Kidney epithelial cell (primary cell): ENCODE data around the gene DSP. TPM values are rescaled to one million over a fixed set of nuclear protein-coding genes. Genes with fewer than 3 reads are reported as not detected.

Source experiments
- DNase-seq: peaks from one replicate; pipeline ENCODE4 v3.0.0-alpha.2; 2010; ENCODE audit warnings: low read depth
- H3K27me3 ChIP-seq: 2 replicates; pipeline ENCODE4 v1.6.0; 2011; ENCODE audit warnings: low read length; ENCODE audit not compliant: control insufficient read depth, insufficient read depth
- H3K36me3 ChIP-seq: 2 replicates; pipeline ENCODE4 v1.5.1; 2011; ENCODE audit warnings: low read length; ENCODE audit not compliant: control insufficient read depth, insufficient read depth
- H3K4me3 ChIP-seq: 2 replicates; pipeline ENCODE4 v1.5.1; 2011; ENCODE audit warnings: low read depth, mild to moderate bottlenecking, control low read depth, low read length
- total RNA-seq: library from RNA; depleted of rRNA; stranded (reverse); fragments of >200 nt; gene quantifications from 2 replicates; pipeline ENCODE4 v1.2.3, GENCODE V29; 2015
- TF ChIP-seq, protein P1 (sequence below): IDR thresholded peaks from 2 replicates; pipeline ENCODE4 v1.5.1; 2011; ENCODE audit warnings: mild to moderate bottlenecking, moderate library complexity, low read length, control low read depth, inconsistent platforms; ENCODE audit not compliant: insufficient read depth, poor library complexity, severe bottlenecking

DSP gene
- total RNA-seq, 1 donor from 2014 or later = 220 TPM

GRCh38 chr6:7566107-7566506 lies 24.6 kb downstream of the DSP start:
- TF ChIP-seq, protein P1, sequence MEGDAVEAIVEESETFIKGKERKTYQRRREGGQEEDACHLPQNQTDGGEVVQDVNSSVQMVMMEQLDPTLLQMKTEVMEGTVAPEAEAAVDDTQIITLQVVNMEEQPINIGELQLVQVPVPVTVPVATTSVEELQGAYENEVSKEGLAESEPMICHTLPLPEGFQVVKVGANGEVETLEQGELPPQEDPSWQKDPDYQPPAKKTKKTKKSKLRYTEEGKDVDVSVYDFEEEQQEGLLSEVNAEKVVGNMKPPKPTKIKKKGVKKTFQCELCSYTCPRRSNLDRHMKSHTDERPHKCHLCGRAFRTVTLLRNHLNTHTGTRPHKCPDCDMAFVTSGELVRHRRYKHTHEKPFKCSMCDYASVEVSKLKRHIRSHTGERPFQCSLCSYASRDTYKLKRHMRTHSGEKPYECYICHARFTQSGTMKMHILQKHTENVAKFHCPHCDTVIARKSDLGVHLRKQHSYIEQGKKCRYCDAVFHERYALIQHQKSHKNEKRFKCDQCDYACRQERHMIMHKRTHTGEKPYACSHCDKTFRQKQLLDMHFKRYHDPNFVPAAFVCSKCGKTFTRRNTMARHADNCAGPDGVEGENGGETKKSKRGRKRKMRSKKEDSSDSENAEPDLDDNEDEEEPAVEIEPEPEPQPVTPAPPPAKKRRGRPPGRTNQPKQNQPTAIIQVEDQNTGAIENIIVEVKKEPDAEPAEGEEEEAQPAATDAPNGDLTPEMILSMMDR = no peak
- H3K36me3 ChIP-seq = peaks cover 3% of the 10 kb centered on the region

GRCh38 chr6:7566617-7567173 lies 25.2 kb downstream of the DSP start:
- TF ChIP-seq, protein P1 = no peak
- Histone ChIP-seq H3K36me3 (peaks cover 3% of the 10 kb centered on the region), H3K27me3 (no peaks in the 10 kb centered on the region), H3K4me3 (no peak overlapping the region)
- DNase-seq = no peak

More at GRCh38 chr6:7566107-7566506, 24.6 kb downstream of the DSP start:
- no peaks in the 10 kb centered on the region for H3K27me3 ChIP-seq
- H3K4me3 ChIP-seq = no peak overlapping the region
- DNase-seq = no peak

GRCh38 chr6:7568021-7568420 lies 26.6 kb downstream of the DSP start:
- no peak overlapping the region for H3K4me3 ChIP-seq
- H3K27me3 ChIP-seq = no peaks in the 10 kb centered on the region
- TF ChIP-seq, protein P1 = no peak
- DNase-seq = no peak
- H3K36me3 ChIP-seq = peaks cover 3% of the 10 kb centered on the region

GRCh38 chr6:7569082-7569481 lies 27.6 kb downstream of the DSP start:
- TF ChIP-seq, protein P1 = no peak

DNA sequence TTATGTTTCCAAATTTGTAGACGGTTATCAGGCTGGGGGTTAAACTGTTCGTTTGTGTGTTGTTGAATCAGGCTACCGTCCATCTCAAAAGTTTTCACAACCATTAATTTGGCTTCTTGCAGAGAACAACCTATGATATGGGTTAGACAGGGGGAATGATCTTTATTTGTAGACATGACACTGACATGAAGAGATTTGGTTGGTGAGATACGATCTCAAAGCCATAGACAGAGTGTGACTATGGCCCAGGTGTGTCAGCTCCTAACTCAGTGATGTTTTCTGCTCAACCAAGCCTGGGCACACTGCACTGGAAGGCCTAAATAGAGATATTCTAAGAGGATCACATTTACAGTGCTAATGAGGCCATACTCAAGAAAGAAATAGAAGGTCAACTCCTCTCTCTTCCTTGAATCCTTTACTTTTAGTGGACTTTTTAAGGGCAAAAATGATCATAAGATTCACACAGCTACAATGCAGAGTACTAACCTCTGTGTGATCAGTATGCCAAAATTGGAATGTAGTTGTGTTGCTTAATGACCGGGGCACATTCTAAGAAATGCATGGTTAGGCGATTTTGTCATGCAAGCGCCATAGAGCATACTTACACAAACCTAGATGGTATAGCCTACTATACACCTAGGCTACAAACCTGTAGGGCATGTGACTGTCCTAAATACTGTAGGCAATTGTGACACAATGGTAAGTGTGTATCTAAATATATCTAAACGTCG lies 30.9 kb downstream of the DSP start:
- TF ChIP-seq, protein P1 = no peak
- Histone ChIP-seq H3K27me3 (no peaks in the 10 kb centered on the region), H3K36me3 (peaks cover 4% of the 10 kb centered on the region), H3K4me3 (no peak overlapping the region)
- no peak for DNase-seq

More at GRCh38 chr6:7569082-7569481, 27.6 kb downstream of the DSP start:
- Histone ChIP-seq H3K4me3 (no peak overlapping the region), H3K36me3 (peaks cover 3% of the 10 kb centered on the region), H3K27me3 (no peaks in the 10 kb centered on the region)
- no peak for DNase-seq

DNA sequence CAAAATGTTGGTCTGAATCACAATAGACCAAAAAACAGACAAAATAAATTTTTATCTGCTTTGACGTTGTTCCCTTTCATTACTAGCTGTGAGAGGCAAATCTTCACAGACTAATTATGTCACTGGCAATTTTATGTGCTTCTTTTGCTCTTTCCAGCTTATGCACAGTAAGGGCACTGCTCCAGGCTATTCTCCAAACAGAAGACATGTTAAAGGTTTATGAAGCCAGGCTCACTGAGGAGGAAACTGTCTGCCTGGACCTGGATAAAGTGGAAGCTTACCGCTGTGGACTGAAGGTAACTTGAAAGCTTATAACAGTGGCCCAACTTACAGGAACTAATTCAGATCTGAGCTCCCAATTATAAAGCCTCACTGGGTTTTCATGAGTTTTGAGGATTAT lies 33.0 kb downstream of the DSP start:
- TF ChIP-seq, protein P1 = no peak
- no peak for DNase-seq
- Histone ChIP-seq H3K27me3 (no peaks in the 10 kb centered on the region), H3K4me3 (no peak overlapping the region), H3K36me3 (peaks cover 4% of the 10 kb centered on the region)
